GM12878 (cell line): ENCODE data around the gene GTF2F2. TPM values are rescaled to one million over a fixed set of nuclear protein-coding genes. Genes with fewer than 3 reads are reported as not detected.

Experiments
- ATAC-seq: fragments of 200-7000 bp; cut with Tn5 transposase; 3 replicates; pipeline ENCODE4 v1.9.1; 2020; ENCODE audit warnings: mild to moderate bottlenecking, moderate library complexity
- BruUV-seq: library from RNA; stranded (reverse); fragments of 400-500 nt; replicated peaks from 2 replicates; lab custom pipeline; 2021; lab: Mats Ljungman, UMichigan
- CTCF ChIA-PET: fragments of 300-600 bp; sonication (Branson Sonifier 250); formaldehyde crosslinking; extraction: SDS; loops from one replicate; lab custom pipeline; 2021; ENCODE audit warnings: inconsistent platforms; lab: Yijun Ruan, JAX
- POLR2A ChIA-PET: fragments of 350-600 bp; formaldehyde crosslinking; extraction: SDS; loops from one replicate; lab custom pipeline; 2021; ENCODE audit warnings: inconsistent platforms; lab: Charles Lee
- RAD21 ChIA-PET: fragments of 300-600 bp; sonication (Branson Sonifier 250); formaldehyde crosslinking; loops from one replicate; lab custom pipeline; 2023; ENCODE audit warnings: antibody characterized with exemption; ENCODE audit not compliant: unreplicated experiment; lab: Charles Lee
- SMC1A ChIA-PET: fragments of 300-600 bp; sonication (Branson Sonifier 250); formaldehyde crosslinking; loops from one replicate; lab custom pipeline; 2023; ENCODE audit not compliant: unreplicated experiment, uncharacterized antibody; lab: Charles Lee
- DNase-seq: peaks from one replicate; pipeline ENCODE4 v3.0.0-alpha.2; 2011; ENCODE audit warnings: low read depth, low spot score
- FAIRE-seq: peaks from 3 replicates; lab custom pipeline; 2011; peaks lifted over from hg19 to GRCh38; lab: Jason Lieb, UNC
- H2AFZ ChIP-seq: 2 replicates; pipeline ENCODE4 v1.6.0; 2011; ENCODE audit warnings: low read depth, low read length, control low read depth; ENCODE audit not compliant: control insufficient read depth
- H3K27ac ChIP-seq: 2 replicates; pipeline ENCODE4 v1.5.1; 2011; ENCODE audit warnings: control low read depth; ENCODE audit not compliant: control insufficient read depth, insufficient read depth
- H3K27me3 ChIP-seq, 2 experiments: replicated peaks in 1 of 2; 2 replicates each; pipeline versions ENCODE4 v1.6.0 to v1.6.1; 2011; ENCODE audit warnings: low read length in 1 of 2; ENCODE audit not compliant: control insufficient read depth in 2 of 2, insufficient read depth in 2 of 2
- H3K36me3 ChIP-seq, 2 experiments: 2 replicates each; pipeline ENCODE4 v1.5.1; 2011; ENCODE audit warnings: low read length in 1 of 2; ENCODE audit not compliant: control insufficient read depth in 2 of 2, insufficient read depth in 2 of 2
- H3K4me1 ChIP-seq: 2 replicates; pipeline ENCODE4 v1.6.1; 2011; ENCODE audit warnings: mild to moderate bottlenecking, low read length, moderate library complexity, mixed read lengths; ENCODE audit not compliant: control insufficient read depth, insufficient read depth
- H3K4me2 ChIP-seq: 2 replicates; pipeline ENCODE4 v1.6.0; 2011; ENCODE audit warnings: control low read depth; ENCODE audit not compliant: control insufficient read depth, insufficient read depth
- H3K4me3 ChIP-seq: fragments of 200-600 bp; sonication (generic); 2 replicates; pipeline ENCODE4 v1.5.1; 2016
- H3K79me2 ChIP-seq: 2 replicates; pipeline ENCODE4 v1.6.0; 2011; ENCODE audit warnings: low read length; ENCODE audit not compliant: control insufficient read depth, insufficient read depth
- H3K9ac ChIP-seq: 2 replicates; pipeline ENCODE4 v1.8.0; 2011; ENCODE audit warnings: low read length, control low read depth, mixed read lengths; ENCODE audit not compliant: control insufficient read depth, insufficient read depth
- H3K9me3 ChIP-seq: replicated peaks from 3 replicates; pipeline ENCODE4 v1.5.1; 2011; ENCODE audit warnings: mild to moderate bottlenecking, low read length; ENCODE audit not compliant: control insufficient read depth, insufficient read depth
- H4K20me1 ChIP-seq: 2 replicates; pipeline ENCODE4 v1.6.0; 2011; ENCODE audit not compliant: control insufficient read depth, insufficient read depth
- GATAD2B ChIP-seq: fragments of 450-650 bp; conservative IDR thresholded peaks from 2 replicates; pipeline ENCODE4 v1.6.1; 2017; ENCODE audit warnings: low read depth, mild to moderate bottlenecking, moderate library complexity
- NR2C1 ChIP-seq: fragments of 450-650 bp; IDR thresholded peaks from 2 replicates; pipeline ENCODE4 v1.6.1; 2017; ENCODE audit warnings: antibody characterized with exemption, mild to moderate bottlenecking, moderate library complexity
- POLR2AphosphoS5 ChIP-seq: IDR thresholded peaks from 2 replicates; pipeline ENCODE4 v1.6.1; 2011; ENCODE audit warnings: mild to moderate bottlenecking, low read length, inconsistent platforms
- RAD21 ChIP-seq: IDR thresholded peaks from 2 replicates; pipeline ENCODE4 v1.6.1; 2011; ENCODE audit warnings: mild to moderate bottlenecking, low read depth, low read length, moderate library complexity; ENCODE audit not compliant: insufficient read depth
- SP1 ChIP-seq: IDR thresholded peaks from one replicate; pipeline ENCODE4 v1.6.1; 2011; ENCODE audit warnings: low read depth, low read length
- SREBF1 ChIP-seq: IDR thresholded peaks from 2 replicates; pipeline ENCODE4 v1.6.1; 2012; ENCODE audit warnings: mild to moderate bottlenecking, low read length
- TBL1XR1 ChIP-seq: IDR thresholded peaks from 2 replicates; pipeline ENCODE4 v1.6.1; 2012; ENCODE audit warnings: low read depth, low read length, improper control_type of control experiment
- in situ Hi-C: fragments of 300-500 bp; cut with MboI; formaldehyde crosslinking; loops from 9 replicates; pipeline ENCODE4 v1.14.3; 2018; ENCODE audit warnings: mixed read lengths
- intact Hi-C: fragments of 100-400 bp; cut with micrococcal nuclease; formaldehyde crosslinking; loops from one replicate; pipeline ENCODE4 v1.14.2; 2022; ENCODE audit not compliant: unreplicated experiment
- polyA plus RNA-seq, 11 experiments: library from polyadenylated mRNA; depleted of rRNA in 4 of 11; unstranded in 6 of 11; stranded (reverse) in 5 of 11; fragments of >200 nt; fragmentation: Nextera tagmentation in 4 of 11; fragmentation: Illumina TruSeq in 1 of 11; extraction: Ambion mirVana in 4 of 11; extraction: Trizol in 1 of 11; gene quantifications; 1 replicate in 1 of 11; 2 replicates in 10 of 11; pipeline versions ENCODE4 v1.2.1 to v1.2.3, GENCODE V29; 2011 to 2016; ENCODE audit warnings: inconsistent platforms in 2 of 11, missing spikeins in 2 of 11, low read depth in 1 of 11
- total RNA-seq, 4 experiments: library from RNA; depleted of rRNA in 3 of 4; stranded (reverse); fragments of >200 nt in 3 of 4; fragmentation: Illumina TruSeq in 1 of 4; extraction: Trizol in 1 of 4; gene quantifications; 2 replicates each; pipeline versions ENCODE4 v1.2.1 to v1.2.3, GENCODE V29; 2013 to 2021

The GTF2F2 gene
- total and polyA plus RNA-seq, 10 of the 15 experiments (the other 5 are each of a cell fraction or from before 2014, with no cell fraction given): 14.5 to 30.8 (median 22.6) TPM

DNA sequence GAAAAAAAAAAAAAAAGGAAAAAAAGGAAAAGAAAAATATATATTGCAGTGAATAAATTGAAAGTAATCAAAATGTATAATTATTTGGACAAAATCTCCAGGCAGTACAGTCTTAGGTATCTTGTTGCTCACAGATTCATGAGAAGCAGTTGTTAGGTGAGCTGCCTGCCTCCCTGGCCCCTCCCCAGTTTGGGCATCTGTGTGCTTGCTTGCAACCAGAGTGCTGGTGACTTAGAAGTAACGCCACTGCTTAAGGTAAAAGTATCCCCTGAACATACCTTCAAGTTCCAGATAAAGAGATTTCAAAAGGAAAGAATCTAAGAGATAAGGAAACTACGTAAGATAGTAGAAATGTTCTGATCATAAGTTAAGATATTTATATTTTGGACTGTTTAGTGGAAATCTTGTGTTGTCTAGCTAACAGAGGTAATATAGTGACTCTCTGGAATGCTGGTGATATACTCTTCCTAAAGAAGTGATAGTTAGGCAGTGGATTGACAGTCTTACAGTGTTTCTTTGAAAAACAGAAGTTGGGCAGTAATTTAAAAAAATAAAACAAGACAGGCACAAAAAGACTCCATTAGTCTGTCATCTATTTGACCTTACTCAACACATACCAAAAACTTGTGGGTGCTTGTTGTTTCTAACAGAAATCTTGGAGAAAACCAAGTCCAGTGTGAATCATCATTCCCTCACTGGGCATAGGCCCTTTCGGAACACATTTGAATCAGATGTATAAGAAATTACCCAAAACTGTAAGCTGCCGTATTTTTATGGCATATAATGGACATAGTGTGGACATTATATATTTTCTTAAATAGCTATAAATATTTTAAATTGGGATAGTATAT, 118.9 kb downstream of the GTF2F2 start (continued):
- TF ChIP-seq SP1 (no peak), GATAD2B (no peak), SREBF1 (no peak), POLR2AphosphoS5 (no peak), NR2C1 (no peak)

DNA sequence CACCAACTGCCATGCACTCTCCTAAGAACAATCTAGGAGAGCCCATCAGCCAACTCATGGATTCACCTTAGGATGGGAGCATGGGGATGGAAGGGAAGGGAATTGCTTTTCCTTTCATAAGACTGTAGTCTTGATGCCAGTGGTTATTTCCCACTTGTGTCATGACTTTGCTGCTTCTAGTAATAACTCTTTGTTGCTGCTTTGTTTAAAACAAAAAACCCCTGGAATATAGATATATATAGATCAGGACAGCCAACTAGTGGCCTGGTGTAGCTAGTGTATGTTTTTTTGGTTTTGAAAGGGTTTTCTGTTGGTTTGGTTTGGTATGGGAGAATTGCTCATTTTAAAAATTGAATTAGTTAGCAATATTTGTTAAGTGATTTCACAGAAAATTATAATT, 119.8 kb downstream of the GTF2F2 start:
- SMC1A ChIA-PET: interaction anchor here (0.6 to 1.5 kb wide), 7 partner anchors 11 to 252 kb away, joined by 3 to 4 read pairs (median 4); no protein-coding TSS in a partner anchor
- no peak overlapping the region for H3K4me3 ChIP-seq
- intact Hi-C loops (no loop called here), in situ Hi-C loops (no loop called here)
- no peaks in the 10 kb centered on the region for H3K36me3 ChIP-seq
- CTCF ChIA-PET: interaction anchor here (0.7 to 2.1 kb wide), 5 partner anchors 12 to 192 kb away, joined by 3 to 8 read pairs (median 4); no protein-coding TSS in a partner anchor
- no TSS peak for BruUV-seq
- H3K27me3 ChIP-seq: no peaks in the 10 kb centered on the region
- no peaks in the 10 kb centered on the region for H3K79me2 ChIP-seq
- ATAC-seq: no peak
- no peaks in the 10 kb centered on the region for H3K9me3 ChIP-seq
- H3K27ac ChIP-seq: no peak overlapping the region
- H4K20me1 ChIP-seq: no peaks in the 10 kb centered on the region
- no peak for DNase-seq
- H2AFZ ChIP-seq: no peak overlapping the region
- RAD21 ChIA-PET: no interaction called here
- no peaks in the 10 kb centered on the region for H3K4me1 ChIP-seq
- no peak for FAIRE-seq
- H3K4me2 ChIP-seq: no peak overlapping the region
- no peak overlapping the region for H3K9ac ChIP-seq
- POLR2A ChIA-PET: interaction anchor here (0.6 kb wide), 1 partner anchor 459 kb away, joined by 3 read pairs; no protein-coding TSS in a partner anchor
- TF ChIP-seq TBL1XR1 (no peak), RAD21 (0 out of 2 replicates have a peak, but pooled peaks have one; percentile 12)
- TF ChIP-seq, all 136 proteins: peak for 1
